A549 (cell line): ENCODE data around the gene BMP7. TPM values are rescaled to one million over a fixed set of nuclear protein-coding genes. Genes with fewer than 3 reads are reported as not detected.

Source experiments
- ATAC-seq, 2 experiments: fragments of 200-7000 bp in 1 of 2; fragments of >200 bp in 1 of 2; cut with Nextera tagmentation in 1 of 2; cut with Tn5 transposase in 1 of 2; 3 replicates each; pipeline versions ENCODE4 v1.8.0 to v1.9.1; 2018 to 2020; ENCODE audit warnings: mild to moderate bottlenecking in 1 of 2, moderate library complexity in 1 of 2
- CTCF ChIA-PET: fragments of 300-600 bp; sonication (Branson Sonifier 250); formaldehyde crosslinking; extraction: SDS; loops from one replicate; lab custom pipeline; 2021; ENCODE audit warnings: antibody characterized with exemption, inconsistent platforms; lab: Yijun Ruan, JAX
- POLR2A ChIA-PET: fragments of 350-600 bp; formaldehyde crosslinking; extraction: SDS; loops from one replicate; lab custom pipeline; 2021; ENCODE audit warnings: antibody characterized with exemption, inconsistent platforms; lab: Yijun Ruan, JAX
- DNase-seq, 2 experiments: peaks; one replicate each; pipeline versions ENCODE4 v3.0.0 to v3.0.0-alpha.2; 2011 to 2016; ENCODE audit warnings: low read depth in 1 of 2, low spot score in 1 of 2
- FAIRE-seq: peaks from 2 replicates; lab custom pipeline; 2011; peaks lifted over from hg19 to GRCh38; lab: Jason Lieb, UNC
- H3K27ac ChIP-seq, 2 experiments: fragments of >200 bp; sonication (Bioruptor Twin); formaldehyde crosslinking; 3 replicates each; pipeline ENCODE4 v1.5.1; 2016 to 2017
- H3K4me1 ChIP-seq: fragments of >200 bp; sonication (Bioruptor Twin); formaldehyde crosslinking; 3 replicates; pipeline ENCODE4 v1.6.1; 2016
- H3K4me2 ChIP-seq: fragments of >200 bp; sonication (Bioruptor Twin); formaldehyde crosslinking; 3 replicates; pipeline ENCODE4 v1.6.1; 2016
- H3K4me3 ChIP-seq: fragments of >200 bp; sonication (Bioruptor Twin); formaldehyde crosslinking; 3 replicates; pipeline ENCODE4 v1.5.1; 2016
- H3K9me3 ChIP-seq: fragments of >200 bp; sonication (Bioruptor Twin); formaldehyde crosslinking; 3 replicates; pipeline ENCODE4 v1.6.1; 2016
- BCL3 ChIP-seq: fragments of >200 bp; sonication (Bioruptor Twin); formaldehyde crosslinking; IDR thresholded peaks from 3 replicates; pipeline ENCODE4 v1.6.1; 2016
- EHMT2 ChIP-seq: fragments of 200-600 bp; sonication (generic); IDR thresholded peaks from 2 replicates; pipeline ENCODE4 v1.6.1; 2016; ENCODE audit warnings: antibody characterized with exemption, low read depth, mild to moderate bottlenecking, moderate library complexity
- EP300 ChIP-seq, 2 experiments: fragments of >200 bp; sonication (Bioruptor Twin); formaldehyde crosslinking; IDR thresholded peaks; 2 replicates in 1 of 2; 3 replicates in 1 of 2; pipeline ENCODE4 v1.6.1; 2016 to 2017
- ESRRA ChIP-seq: fragments of 150-350 bp; IDR thresholded peaks from 2 replicates; pipeline ENCODE4 v1.6.1; 2014; ENCODE audit warnings: mild to moderate bottlenecking, low read length, borderline replicate concordance
- FOSL2 ChIP-seq, 2 experiments: fragments of 450-650 bp in 1 of 2; fragments of >200 bp in 1 of 2; sonication (Bioruptor Twin) in 1 of 2; formaldehyde crosslinking; IDR thresholded peaks; 2 replicates each; pipeline versions ENCODE4 v1.5.0 to v1.6.1; 2016 to 2020; ENCODE audit warnings: mild to moderate bottlenecking in 1 of 2, moderate library complexity in 1 of 2
- FOXS1 ChIP-seq: fragments of 250-450 bp; sonication (Bioruptor Pico); IDR thresholded peaks from 2 replicates; pipeline ENCODE4 v1.5.0; 2020; ENCODE audit warnings: mild to moderate bottlenecking, moderate library complexity
- GATA3 ChIP-seq: IDR thresholded peaks from 2 replicates; pipeline ENCODE4 v1.6.1; 2012; ENCODE audit warnings: borderline replicate concordance
- HDAC2 ChIP-seq: fragments of 200-600 bp; sonication (generic); IDR thresholded peaks from 2 replicates; pipeline ENCODE4 v1.6.1; 2016
- HES2 ChIP-seq: fragments of >200 bp; sonication (Bioruptor Twin); formaldehyde crosslinking; IDR thresholded peaks from 2 replicates; pipeline ENCODE4 v1.6.1; 2016
- HOXA7 ChIP-seq: fragments of 250-450 bp; sonication (Bioruptor Pico); IDR thresholded peaks from 2 replicates; pipeline ENCODE4 v1.5.0; 2020; ENCODE audit warnings: mild to moderate bottlenecking, moderate library complexity
- JUNB ChIP-seq: fragments of >200 bp; sonication (Bioruptor Twin); formaldehyde crosslinking; IDR thresholded peaks from 2 replicates; pipeline ENCODE4 v1.6.1; 2016
- KDM1A ChIP-seq: fragments of 200-600 bp; sonication (generic); IDR thresholded peaks from 2 replicates; pipeline ENCODE4 v1.6.1; 2016; ENCODE audit warnings: low read depth, mild to moderate bottlenecking
- MAZ ChIP-seq: fragments of 150-350 bp; IDR thresholded peaks from 2 replicates; pipeline ENCODE4 v1.6.1; 2014; ENCODE audit warnings: antibody characterized with exemption, low read depth, low read length, borderline replicate concordance
- NPAS2 ChIP-seq: fragments of 250-450 bp; sonication (Bioruptor Pico); IDR thresholded peaks from 2 replicates; pipeline ENCODE4 v1.8.0; 2022; ENCODE audit warnings: mild to moderate bottlenecking, moderate library complexity, borderline replicate concordance
- POLR2A ChIP-seq: IDR thresholded peaks from 2 replicates; pipeline ENCODE4 v1.6.1; 2012; ENCODE audit warnings: mild to moderate bottlenecking, low read length
- RARB ChIP-seq: fragments of 250-450 bp; sonication (Bioruptor Pico); IDR thresholded peaks from 2 replicates; pipeline ENCODE4 v1.8.0; 2021; ENCODE audit warnings: mild to moderate bottlenecking, moderate library complexity
- REST ChIP-seq: fragments of 200-600 bp; sonication (generic); IDR thresholded peaks from 2 replicates; pipeline ENCODE4 v1.6.1; 2016; ENCODE audit warnings: antibody characterized with exemption, mild to moderate bottlenecking, moderate library complexity
- RNF2 ChIP-seq: fragments of 200-600 bp; sonication (generic); IDR thresholded peaks from 2 replicates; pipeline ENCODE4 v1.6.1; 2016; ENCODE audit warnings: low read depth, mild to moderate bottlenecking, antibody characterized with exemption, moderate library complexity, borderline replicate concordance
- TFCP2L1 ChIP-seq: fragments of 250-450 bp; sonication (Bioruptor Pico); IDR thresholded peaks from 2 replicates; pipeline ENCODE4 v1.5.0; 2021; ENCODE audit warnings: mild to moderate bottlenecking
- ZC3H11A ChIP-seq: fragments of 450-650 bp; IDR thresholded peaks from 2 replicates; pipeline ENCODE4 v1.6.1; 2014; ENCODE audit warnings: antibody characterized with exemption, mild to moderate bottlenecking
- ZFP36 ChIP-seq: fragments of 450-650 bp; IDR thresholded peaks from 2 replicates; pipeline ENCODE4 v1.6.1; 2014; ENCODE audit warnings: borderline replicate concordance; ENCODE audit not compliant: partially characterized antibody
- ZSCAN20 ChIP-seq: fragments of 250-450 bp; sonication (Bioruptor Pico); IDR thresholded peaks from 2 replicates; pipeline ENCODE4 v1.8.0; 2022; ENCODE audit warnings: mild to moderate bottlenecking, moderate library complexity
- WGBS: methylation state at CpG from one replicate; pipeline ENCODE4 v1.1.6; 2017; ENCODE audit errors: missing lambda C conversion rate; 5-methylcytosine and 5-hydroxymethylcytosine counted together
- polyA plus RNA-seq, 4 experiments: library from polyadenylated mRNA; depleted of rRNA in 3 of 4; stranded (reverse); fragments of >200 nt; fragmentation: RNase III in 1 of 4; extraction: RNeasy Plus Mini Kit Qiagen cat#74134 plus additional on column Dnase treatment in 1 of 4; gene quantifications; 2 replicates in 3 of 4; 3 replicates in 1 of 4; pipeline ENCODE4 v1.2.3, GENCODE V29; 2011 to 2017
- TF ChIP-seq, protein P1 (sequence below): fragments of 250-450 bp; sonication (Bioruptor Pico); IDR thresholded peaks from 2 replicates; pipeline ENCODE4 v1.5.0; 2021; ENCODE audit warnings: mild to moderate bottlenecking, moderate library complexity, borderline replicate concordance

The BMP7 gene
- polyA plus RNA-seq, 2 of the 4 experiments (the other 2 are of a cell fraction): 0.08 to 0.22 TPM

GRCh38 chr20:57221916-57222630, 44.4 kb downstream of the BMP7 start:
- Histone ChIP-seq H3K9me3 (no peaks in the 10 kb centered on the region), H3K27ac (no peak overlapping the region), H3K4me1 (no peaks in the 10 kb centered on the region), H3K4me3 (no peak overlapping the region), H3K4me2 (no peak overlapping the region)
- no peak for TF ChIP-seq EP300 (IDR thresholded peaks at IDR 0.05)
- CTCF ChIA-PET: interaction anchor here (1.6 kb wide), 1 partner anchor 10 kb away, joined by 4 read pairs; no protein-coding TSS in a partner anchor
- FAIRE-seq (no peak), ATAC-seq (no peak), DNase-seq (no peak)
- WGBS: 68% methylated on average over 18 of the region's 19 CpGs
- POLR2A ChIA-PET: no interaction called here

- CTCF ChIA-PET: interaction anchor here (0.5 to 1.2 kb wide), 3 partner anchors 12 to 37 kb away, joined by 3 to 5 read pairs (median 3); no protein-coding TSS in a partner anchor
- 43% methylated on average over 14 of the region's 14 CpGs for WGBS
- POLR2A ChIA-PET: no interaction called here
Measured at GRCh38 chr20:57220337-57221145, 45.9 kb downstream of the BMP7 start.

GRCh38 chr20:57219071-57219677, 47.3 kb downstream of the BMP7 start:
- WGBS: 58% methylated on average over 9 of the region's 11 CpGs
- no peak overlapping the region for H3K4me3 ChIP-seq
- H3K9me3 ChIP-seq: no peaks in the 10 kb centered on the region
- FAIRE-seq (no peak), DNase-seq (no peak), ATAC-seq (no peak)
- no peak overlapping the region for H3K27ac ChIP-seq
- ChIA-PET POLR2A (no interaction called here), CTCF (interaction anchor here (0.6 to 1.6 kb wide), 3 partner anchors 10 to 1408 kb away, joined by 3 read pairs; no protein-coding TSS in a partner anchor)
- no peak overlapping the region for H3K4me2 ChIP-seq
- H3K4me1 ChIP-seq: no peaks in the 10 kb centered on the region
- no peak for TF ChIP-seq FOXS1 (CRISPR knock-in tag)
- no peak for TF ChIP-seq NPAS2 (CRISPR knock-in tag)
- TF ChIP-seq EHMT2: no peak
- TF ChIP-seq ZFP36: no peak
- no peak for TF ChIP-seq REST
- TF ChIP-seq ESRRA: no peak
- TF ChIP-seq FOSL2 (IDR thresholded peaks at IDR 0.05): no peak
- no peak for TF ChIP-seq FOSL2 (CRISPR knock-in tag; IDR thresholded peaks at IDR 0.05)
- TF ChIP-seq RARB (CRISPR knock-in tag): no peak
- no peak for TF ChIP-seq HOXA7 (CRISPR knock-in tag)
- TF ChIP-seq JUNB: no peak
- TF ChIP-seq HDAC2: no peak
- TF ChIP-seq, protein P1, sequence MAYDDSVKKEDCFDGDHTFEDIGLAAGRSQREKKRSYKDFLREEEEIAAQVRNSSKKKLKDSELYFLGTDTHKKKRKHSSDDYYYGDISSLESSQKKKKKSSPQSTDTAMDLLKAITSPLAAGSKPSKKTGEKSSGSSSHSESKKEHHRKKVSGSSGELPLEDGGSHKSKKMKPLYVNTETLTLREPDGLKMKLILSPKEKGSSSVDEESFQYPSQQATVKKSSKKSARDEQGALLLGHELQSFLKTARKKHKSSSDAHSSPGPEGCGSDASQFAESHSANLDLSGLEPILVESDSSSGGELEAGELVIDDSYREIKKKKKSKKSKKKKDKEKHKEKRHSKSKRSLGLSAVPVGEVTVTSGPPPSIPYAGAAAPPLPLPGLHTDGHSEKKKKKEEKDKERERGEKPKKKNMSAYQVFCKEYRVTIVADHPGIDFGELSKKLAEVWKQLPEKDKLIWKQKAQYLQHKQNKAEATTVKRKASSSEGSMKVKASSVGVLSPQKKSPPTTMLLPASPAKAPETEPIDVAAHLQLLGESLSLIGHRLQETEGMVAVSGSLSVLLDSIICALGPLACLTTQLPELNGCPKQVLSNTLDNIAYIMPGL (CRISPR knock-in tag): no peak
- no peak for TF ChIP-seq MAZ
- no peak for TF ChIP-seq KDM1A

More at GRCh38 chr20:57220337-57221145, 45.9 kb downstream of the BMP7 start:
- no peak overlapping the region for H3K4me3 ChIP-seq
- TF ChIP-seq EHMT2: no peak
- TF ChIP-seq HES2: no peak
- no peak for TF ChIP-seq ZSCAN20 (CRISPR knock-in tag)
- TF ChIP-seq TFCP2L1 (CRISPR knock-in tag): no peak
- no peak for TF ChIP-seq MAZ
- TF ChIP-seq ZC3H11A: no peak
- TF ChIP-seq GATA3: no peak
- no peak for TF ChIP-seq RNF2
- TF ChIP-seq BCL3: no peak
- no peak for TF ChIP-seq POLR2A
- TF ChIP-seq FOSL2 (IDR thresholded peaks at IDR 0.05): no peak
- no peak for TF ChIP-seq FOSL2 (CRISPR knock-in tag; IDR thresholded peaks at IDR 0.05)
- no peak overlapping the region for H3K4me2 ChIP-seq
- H3K27ac ChIP-seq: no peak overlapping the region
- no peak for FAIRE-seq
- ATAC-seq: no peak
- H3K4me1 ChIP-seq: no peaks in the 10 kb centered on the region
- no peaks in the 10 kb centered on the region for H3K9me3 ChIP-seq
- DNase-seq: no peak
